ENCODE results near the gene MIB1. TPM values are rescaled to one million over a fixed set of nuclear protein-coding genes. Genes with fewer than 3 reads are reported as not detected.

The MIB1 gene
- total RNA-seq, 1 experiment from 2014 or later, result 19.2 TPM

GRCh38 chr18:21815101-21815500, 74.5 kb downstream of the MIB1 start:
- no peak for DNase-seq (ENCODE audit: low read depth)

- no peak for DNase-seq (ENCODE audit: low read depth)
Measured at GRCh38 chr18:21820033-21820810, 79.6 kb downstream of the MIB1 start.

- DNase-seq (ENCODE audit: low read depth), result no peak
Measured at GRCh38 chr18:21820811-21821143, 80.2 kb downstream of the MIB1 start.

GRCh38 chr18:21823848-21824247, 83.3 kb downstream of the MIB1 start:
- no peak for DNase-seq (ENCODE audit: low read depth)

GRCh38 chr18:21826196-21826595, 85.6 kb downstream of the MIB1 start:
- peak; percentile 37 for DNase-seq (ENCODE audit: low read depth)

GRCh38 chr18:21826641-21827302, 86.2 kb downstream of the MIB1 start:
- DNase-seq (ENCODE audit: low read depth), result no peak

- DNase-seq (ENCODE audit: low read depth), result no peak
Measured at GRCh38 chr18:21830532-21830931, 89.9 kb downstream of the MIB1 start.

- DNase-seq (ENCODE audit: low read depth), result no peak
Measured at GRCh38 chr18:21831413-21831831, 90.8 kb downstream of the MIB1 start.

GRCh38 chr18:21833604-21834298, 93.2 kb downstream of the MIB1 start:
- no peak for DNase-seq (ENCODE audit: low read depth)

- DNase-seq (ENCODE audit: low read depth), result no peak
Measured at GRCh38 chr18:21834299-21834660, 93.7 kb downstream of the MIB1 start.

- DNase-seq (ENCODE audit: low read depth), result no peak
Measured at GRCh38 chr18:21841570-21841969, 101.0 kb downstream of the MIB1 start.

GRCh38 chr18:21843341-21843740, 102.7 kb downstream of the MIB1 start:
- DNase-seq (ENCODE audit: low read depth), result no peak

GRCh38 chr18:21851327-21851961, 110.9 kb downstream of the MIB1 start:
- peak; percentile 4 for DNase-seq (ENCODE audit: low read depth)

GRCh38 chr18:21853016-21853415, 112.4 kb downstream of the MIB1 start:
- DNase-seq (ENCODE audit: low read depth), result no peak

GRCh38 chr18:21853775-21854552, 113.4 kb downstream of the MIB1 start:
- no peak for DNase-seq (ENCODE audit: low read depth)

- no peak for DNase-seq (ENCODE audit: low read depth)
Measured at GRCh38 chr18:21855432-21855831, 114.8 kb downstream of the MIB1 start.

- DNase-seq (ENCODE audit: low read depth), result no peak
Measured at GRCh38 chr18:21857871-21858270, 117.3 kb downstream of the MIB1 start.

- DNase-seq (ENCODE audit: low read depth), result no peak
Measured at GRCh38 chr18:21858544-21858943, 118.0 kb downstream of the MIB1 start.

- DNase-seq (ENCODE audit: low read depth), result no peak
Measured at GRCh38 chr18:21864386-21864785, 123.8 kb downstream of the MIB1 start.

GRCh38 chr18:21865043-21865442, 124.5 kb downstream of the MIB1 start:
- DNase-seq (ENCODE audit: low read depth), result no peak

- DNase-seq (ENCODE audit: low read depth), result no peak
Measured at GRCh38 chr18:21868770-21869169, 128.2 kb downstream of the MIB1 start.

All from HT1080 (cell line).